ENCODE measurements around the gene CLEC4G.
"Not testable (repeated sequence)": the region's sequence is repeated elsewhere in the genome, so short reads cannot be mapped to it uniquely, and the experiment has no call there.

The CLEC4G gene

DNA sequence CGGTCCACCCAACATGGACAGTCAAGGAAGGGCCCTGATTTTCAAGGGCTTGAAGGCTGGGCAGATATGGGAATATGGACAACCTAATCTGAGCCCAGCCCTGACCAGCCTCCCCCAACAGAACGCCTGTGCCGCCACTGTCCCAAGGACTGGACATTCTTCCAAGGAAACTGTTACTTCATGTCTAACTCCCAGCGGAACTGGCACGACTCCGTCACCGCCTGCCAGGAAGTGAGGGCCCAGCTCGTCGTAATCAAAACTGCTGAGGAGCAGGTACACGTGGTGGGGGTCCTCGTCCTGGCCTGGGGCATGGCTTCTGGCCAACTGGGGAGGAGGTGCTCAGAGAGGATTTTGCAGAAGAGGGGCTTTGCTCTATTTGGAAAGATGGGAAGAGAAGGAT, 34.6 kb upstream of the CLEC4G start:
- H3K9me2 ChIP-seq (replicated peaks; ENCODE audit: control insufficient read depth, low read length), result no peaks in the 10 kb centered on the region
- no peaks in the 10 kb centered on the region for H4K20me1 ChIP-seq (ENCODE audit: control insufficient read depth, insufficient read depth, low read depth, low read length)
- no peaks in the 10 kb centered on the region; the same call in 1 of the 2 replicates for H3K27me3 ChIP-seq (ENCODE audit: control insufficient read depth, low read length)
- H3K79me2 ChIP-seq (ENCODE audit: control insufficient read depth, low read length), result no peaks in the 10 kb centered on the region
- H3K36me3 ChIP-seq (ENCODE audit: control insufficient read depth, low read length), result no peaks in the 10 kb centered on the region
- no peaks in the 10 kb centered on the region for H3F3A ChIP-seq (ENCODE audit: control insufficient read depth, insufficient read depth)
- H3K4me2 ChIP-seq (ENCODE audit: low read length), result no peak overlapping the region
- TF ChIP-seq EZH2phosphoT487 (IDR thresholded peaks at IDR 0.05; ENCODE audit: borderline replicate concordance, low read length), result no peak
- TF ChIP-seq, protein P1, sequence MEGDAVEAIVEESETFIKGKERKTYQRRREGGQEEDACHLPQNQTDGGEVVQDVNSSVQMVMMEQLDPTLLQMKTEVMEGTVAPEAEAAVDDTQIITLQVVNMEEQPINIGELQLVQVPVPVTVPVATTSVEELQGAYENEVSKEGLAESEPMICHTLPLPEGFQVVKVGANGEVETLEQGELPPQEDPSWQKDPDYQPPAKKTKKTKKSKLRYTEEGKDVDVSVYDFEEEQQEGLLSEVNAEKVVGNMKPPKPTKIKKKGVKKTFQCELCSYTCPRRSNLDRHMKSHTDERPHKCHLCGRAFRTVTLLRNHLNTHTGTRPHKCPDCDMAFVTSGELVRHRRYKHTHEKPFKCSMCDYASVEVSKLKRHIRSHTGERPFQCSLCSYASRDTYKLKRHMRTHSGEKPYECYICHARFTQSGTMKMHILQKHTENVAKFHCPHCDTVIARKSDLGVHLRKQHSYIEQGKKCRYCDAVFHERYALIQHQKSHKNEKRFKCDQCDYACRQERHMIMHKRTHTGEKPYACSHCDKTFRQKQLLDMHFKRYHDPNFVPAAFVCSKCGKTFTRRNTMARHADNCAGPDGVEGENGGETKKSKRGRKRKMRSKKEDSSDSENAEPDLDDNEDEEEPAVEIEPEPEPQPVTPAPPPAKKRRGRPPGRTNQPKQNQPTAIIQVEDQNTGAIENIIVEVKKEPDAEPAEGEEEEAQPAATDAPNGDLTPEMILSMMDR (IDR thresholded peaks at IDR 0.05; ENCODE audit: low read depth, low read length, poor library complexity, severe bottlenecking), result no peak
- no peak overlapping the region for H3K27ac ChIP-seq (ENCODE audit: low read depth, low read length)
- H3K4me3 ChIP-seq (ENCODE audit: low read length), result no peak overlapping the region
- H3K9me3 ChIP-seq (ENCODE audit: control insufficient read depth, insufficient read depth, low read length), result no peaks in the 10 kb centered on the region
- H3K4me1 ChIP-seq (ENCODE audit: control insufficient read depth, low read length), result no peaks in the 10 kb centered on the region; the same call in 1 of the 2 replicates

DNA sequence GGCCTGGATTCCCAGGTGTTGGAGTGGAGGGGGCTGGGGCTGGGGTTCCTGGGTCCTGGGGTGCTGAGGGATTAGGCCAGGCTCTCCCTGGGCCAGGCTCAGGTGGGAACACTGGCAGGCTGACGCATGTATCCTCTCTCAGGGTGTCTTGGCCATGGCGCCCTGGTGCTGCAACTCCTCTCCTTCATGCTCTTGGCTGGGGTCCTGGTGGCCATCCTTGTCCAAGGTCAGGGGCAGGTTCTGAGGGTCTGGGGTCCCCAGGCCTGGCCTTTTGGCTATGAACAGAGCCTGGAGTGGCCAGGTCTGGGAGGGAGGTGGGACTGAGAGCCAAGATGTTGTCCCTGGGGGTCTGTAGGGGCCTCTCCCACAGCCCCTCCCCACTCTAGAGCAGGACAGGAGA, 33.1 kb upstream of the CLEC4G start:
- not testable (repeated sequence) for H3K4me3 ChIP-seq (ENCODE audit: low read length); H3K27me3 ChIP-seq (ENCODE audit: control insufficient read depth, low read length); H3K4me2 ChIP-seq (ENCODE audit: low read length); H3K9me3 ChIP-seq (ENCODE audit: control insufficient read depth, insufficient read depth, low read length); H4K20me1 ChIP-seq (ENCODE audit: control insufficient read depth, insufficient read depth, low read depth, low read length); H3K4me1 ChIP-seq (ENCODE audit: control insufficient read depth, low read length); H3K79me2 ChIP-seq (ENCODE audit: control insufficient read depth, low read length); H3K9me2 ChIP-seq (replicated peaks; ENCODE audit: control insufficient read depth, low read length); H3F3A ChIP-seq (ENCODE audit: control insufficient read depth, insufficient read depth); H3K36me3 ChIP-seq (ENCODE audit: control insufficient read depth, low read length); H3K27ac ChIP-seq (ENCODE audit: low read depth, low read length)

DNA sequence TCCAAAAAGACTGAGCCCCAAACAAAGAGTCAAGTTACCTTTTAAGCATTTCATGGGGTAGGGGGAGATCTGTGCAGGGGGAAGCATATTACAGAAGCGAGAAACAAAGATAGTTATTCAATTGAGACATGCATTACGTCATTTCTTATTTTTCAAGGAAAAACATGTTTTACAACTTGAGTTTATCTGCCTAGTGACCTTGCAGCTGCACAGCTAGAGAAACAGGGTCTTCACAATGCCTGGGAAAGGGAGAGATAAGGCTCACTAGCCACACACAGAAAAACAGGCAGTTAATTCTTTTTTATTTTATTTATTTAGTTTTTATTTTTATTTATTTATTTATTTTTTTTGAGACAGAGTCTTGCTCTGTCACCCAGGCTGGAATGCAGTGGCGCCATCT, 32.2 kb upstream of the CLEC4G start:
- H3K9me3 ChIP-seq (ENCODE audit: control insufficient read depth, insufficient read depth, low read length); H3K36me3 ChIP-seq (ENCODE audit: control insufficient read depth, low read length); H3K79me2 ChIP-seq (ENCODE audit: control insufficient read depth, low read length); H3K4me3 ChIP-seq (ENCODE audit: low read length); H4K20me1 ChIP-seq (ENCODE audit: control insufficient read depth, insufficient read depth, low read depth, low read length); H3K27ac ChIP-seq (ENCODE audit: low read depth, low read length); H3K27me3 ChIP-seq (ENCODE audit: control insufficient read depth, low read length); H3K9me2 ChIP-seq (replicated peaks; ENCODE audit: control insufficient read depth, low read length); H3K4me1 ChIP-seq (ENCODE audit: control insufficient read depth, low read length); H3F3A ChIP-seq (ENCODE audit: control insufficient read depth, insufficient read depth); H3K4me2 ChIP-seq (ENCODE audit: low read length): not testable (repeated sequence)

DNA sequence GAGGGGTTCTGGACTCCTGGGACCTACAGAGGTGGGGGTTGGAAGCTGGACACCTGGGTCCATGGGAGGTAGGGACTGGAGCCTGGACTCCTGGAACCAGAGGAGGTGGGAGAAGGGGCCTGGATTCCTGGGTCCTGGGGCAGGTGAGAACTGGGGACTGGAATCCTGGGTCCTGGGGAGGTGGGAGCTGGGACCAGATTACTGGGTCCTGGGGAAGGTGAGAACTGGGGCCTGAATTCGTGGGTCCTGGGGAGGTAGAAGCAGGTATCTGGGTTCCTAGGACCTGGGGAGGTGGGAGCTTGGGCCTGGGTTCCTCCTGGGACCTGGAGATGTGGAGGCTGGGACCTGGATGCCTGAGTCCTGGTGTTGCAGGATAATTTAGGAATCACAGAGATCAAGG, 31.8 kb upstream of the CLEC4G start:
- Histone ChIP-seq H3K9me2 (replicated peaks; ENCODE audit: control insufficient read depth, low read length) (no peaks in the 10 kb centered on the region), H3K4me2 (ENCODE audit: low read length) (no peak overlapping the region), H3K4me1 (ENCODE audit: control insufficient read depth, low read length) (no peaks in the 10 kb centered on the region), H3K9me3 (ENCODE audit: control insufficient read depth, insufficient read depth, low read length) (peaks cover 8% of the 10 kb centered on the region; the same call in 1 of the 2 replicates), H3K79me2 (ENCODE audit: control insufficient read depth, low read length) (no peaks in the 10 kb centered on the region), H3F3A (ENCODE audit: control insufficient read depth, insufficient read depth) (no peaks in the 10 kb centered on the region), H3K27me3 (ENCODE audit: control insufficient read depth, low read length) (no peaks in the 10 kb centered on the region; the same call in 1 of the 2 replicates), H3K27ac (ENCODE audit: low read depth, low read length) (no peak overlapping the region), H4K20me1 (ENCODE audit: control insufficient read depth, insufficient read depth, low read depth, low read length) (no peaks in the 10 kb centered on the region), H3K4me3 (ENCODE audit: low read length) (no peak overlapping the region), H3K36me3 (ENCODE audit: control insufficient read depth, low read length) (no peaks in the 10 kb centered on the region)
- TF ChIP-seq EZH2phosphoT487 (IDR thresholded peaks at IDR 0.05; ENCODE audit: borderline replicate concordance, low read length), result no peak
- TF ChIP-seq, protein P1 (IDR thresholded peaks at IDR 0.05; ENCODE audit: low read depth, low read length, poor library complexity, severe bottlenecking), result no peak
